Activated gamma-delta T cell treated with Interleukin-2 at 50 U/mL for 16 hours (primary cell): ENCODE measurements around the gene FAM174C.
A peak's percentile ranks its signal among the peaks of the same experiment; 100 is the strongest.

Experiments used
- DNase-seq: peaks from one replicate; pipeline ENCODE4 v3.0.0-alpha.2; 2020

Gene FAM174C

DNA sequence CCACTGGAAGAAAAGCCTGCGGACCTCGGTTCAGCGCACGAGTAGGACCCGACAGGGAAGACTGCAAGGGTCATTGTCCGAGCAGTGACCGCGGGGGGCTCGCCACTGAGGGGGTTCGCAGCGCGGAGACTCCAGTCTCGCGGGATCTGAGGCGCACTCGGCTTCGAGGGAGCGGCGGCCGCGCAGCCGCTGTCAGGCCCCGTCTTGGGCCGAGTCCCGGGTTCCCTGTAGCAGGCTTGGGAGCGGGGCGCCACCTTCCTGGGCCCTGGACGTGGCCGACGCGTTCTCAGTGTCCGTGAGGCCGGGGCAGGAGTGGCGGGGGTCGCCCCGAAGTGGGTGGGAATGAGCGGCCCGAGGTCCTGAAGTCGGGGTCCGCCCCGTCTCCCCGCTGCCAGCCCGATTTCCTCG, 474 bp upstream of the FAM174C start:
- no peak for DNase-seq

DNA sequence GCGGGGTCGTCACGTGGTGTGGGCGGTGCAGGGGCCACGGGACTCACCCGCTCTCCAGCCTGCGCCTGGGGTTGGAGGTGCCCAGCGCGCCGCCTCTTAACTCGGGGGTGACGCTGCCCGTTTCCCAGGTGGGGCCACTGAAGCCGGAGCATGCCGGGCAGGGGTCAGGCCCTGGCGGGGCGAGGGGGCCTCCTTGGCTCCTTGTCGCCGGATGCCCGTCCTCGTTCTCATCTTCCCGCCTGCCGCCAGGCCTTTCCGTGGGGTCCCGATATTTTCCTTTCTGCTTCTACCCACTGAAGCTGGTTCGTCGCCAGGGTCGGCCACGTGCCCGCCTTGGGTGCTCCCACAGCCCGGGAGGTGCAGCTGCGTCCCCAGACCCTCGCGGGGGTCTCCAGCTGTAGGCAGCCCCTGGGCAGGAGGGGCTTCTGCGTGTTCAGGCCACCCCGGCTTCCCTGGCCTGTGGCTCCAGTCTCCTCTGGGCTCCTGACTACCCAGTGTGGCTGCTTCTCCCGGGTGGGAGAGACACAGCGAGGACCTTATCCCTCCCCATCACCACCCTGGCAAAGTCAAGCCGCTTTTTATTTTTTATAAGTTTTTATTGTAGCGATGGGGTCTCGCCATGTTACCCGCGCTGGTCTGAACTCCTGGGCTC, 772 bp downstream of the FAM174C start:
- no peak for DNase-seq

DNA sequence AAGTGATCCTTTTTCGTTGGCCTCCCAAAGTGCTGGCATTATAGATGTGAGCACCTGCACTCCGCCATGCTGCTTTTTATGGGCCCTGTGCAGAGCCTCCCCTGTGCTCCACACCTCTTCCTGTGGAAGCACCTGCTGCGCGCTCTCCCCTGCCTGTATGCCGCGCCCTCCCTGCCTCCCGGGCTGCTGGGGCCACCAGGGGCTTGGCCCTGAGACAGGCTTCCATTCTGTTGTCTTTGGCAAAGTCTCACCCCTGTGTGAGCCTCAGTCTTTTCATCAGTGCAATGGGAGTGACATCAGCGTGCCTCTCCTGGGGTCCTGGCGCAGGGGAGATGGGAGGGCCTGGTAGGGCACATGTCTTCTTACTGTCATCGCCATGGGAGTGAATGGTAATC, 1.3 kb downstream of the FAM174C start:
- DNase-seq: no peak

DNA sequence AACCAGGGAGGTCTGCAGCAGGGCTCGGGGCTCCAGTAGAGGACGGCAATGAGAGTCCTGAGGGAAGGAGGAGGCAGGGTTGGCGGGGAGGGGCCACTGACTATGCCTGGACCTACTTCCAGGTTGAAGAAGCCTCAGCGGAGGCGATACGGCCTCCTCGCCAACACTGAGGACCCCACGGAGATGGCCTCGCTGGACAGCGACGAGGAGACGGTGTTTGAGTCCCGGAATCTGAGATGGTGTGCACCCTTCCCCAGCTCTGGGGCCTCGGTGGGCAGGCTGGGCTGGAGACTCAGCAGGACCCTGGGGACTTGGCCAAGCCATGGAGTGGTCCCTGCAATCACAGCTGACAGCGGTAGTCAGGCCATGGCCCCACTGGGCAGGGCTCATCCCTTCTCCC, 1.7 kb downstream of the FAM174C start:
- DNase-seq: no peak

- DNase-seq: no peak
These were observed 2.7 kb downstream of the FAM174C start for GRCh38 chr19:1278074-1278473.

- DNase-seq: no peak
These were observed 3.7 kb downstream of the FAM174C start for GRCh38 chr19:1278713-1279660.

GRCh38 chr19:1279782-1280341, 4.5 kb downstream of the FAM174C start:
- DNase-seq: peak; percentile 76

GRCh38 chr19:1280636-1281568, 5.6 kb downstream of the FAM174C start:
- no peak for DNase-seq

GRCh38 chr19:1281569-1282287, 6.4 kb downstream of the FAM174C start:
- no peak for DNase-seq

DNA sequence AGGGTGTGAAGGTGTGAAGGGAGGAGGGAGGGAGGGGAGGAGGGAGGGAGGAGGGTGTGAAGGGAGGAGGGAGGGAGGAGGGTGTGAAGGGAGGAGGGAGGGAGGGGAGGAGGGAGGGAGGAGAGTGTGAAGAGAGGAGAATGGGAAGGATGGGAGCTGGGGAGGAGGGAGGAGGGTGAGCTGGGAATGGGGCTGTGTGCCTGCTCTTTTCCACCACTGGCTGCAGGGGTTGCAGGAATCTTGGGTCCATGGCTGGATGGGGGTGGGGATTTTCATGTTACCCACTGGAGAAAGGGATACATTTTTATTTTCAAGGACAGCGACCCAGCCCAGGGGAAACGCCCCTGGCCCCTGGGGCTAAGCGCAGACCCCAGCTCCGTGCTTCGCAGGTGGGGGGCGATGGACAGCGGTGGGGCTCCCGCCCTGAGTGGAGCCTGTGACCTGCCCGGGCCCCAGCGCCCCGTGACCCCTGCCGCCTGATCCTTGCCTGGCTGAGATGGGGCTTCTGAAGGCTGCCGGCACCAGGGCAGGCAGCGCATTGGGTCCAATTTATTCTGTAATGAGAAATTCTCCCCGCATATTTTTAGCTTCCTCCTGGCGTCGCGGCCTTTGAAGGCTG, 7.4 kb downstream of the FAM174C start:
- no peak for DNase-seq

GRCh38 chr19:1283207-1283916, 8.0 kb downstream of the FAM174C start:
- no peak for DNase-seq

DNA sequence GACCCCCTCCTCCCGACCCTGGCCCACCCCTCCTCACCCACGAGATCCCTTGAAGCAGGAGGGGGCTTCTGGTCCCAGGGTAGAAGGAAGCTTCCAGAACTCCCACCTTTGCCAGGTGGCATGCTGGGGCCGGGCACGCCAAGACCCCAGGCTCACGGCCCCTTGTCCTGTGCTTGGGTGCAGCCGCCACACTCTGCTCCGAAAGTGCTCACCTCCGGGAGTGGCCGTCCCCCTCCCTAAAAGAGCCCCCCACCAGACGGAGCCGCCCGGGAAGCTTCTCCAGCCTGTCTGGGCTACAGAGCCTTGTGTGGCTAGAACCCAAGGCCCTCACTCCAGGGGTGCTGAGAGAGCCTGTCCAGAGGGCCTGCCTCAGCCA, 8.6 kb downstream of the FAM174C start:
- no peak for DNase-seq

DNA sequence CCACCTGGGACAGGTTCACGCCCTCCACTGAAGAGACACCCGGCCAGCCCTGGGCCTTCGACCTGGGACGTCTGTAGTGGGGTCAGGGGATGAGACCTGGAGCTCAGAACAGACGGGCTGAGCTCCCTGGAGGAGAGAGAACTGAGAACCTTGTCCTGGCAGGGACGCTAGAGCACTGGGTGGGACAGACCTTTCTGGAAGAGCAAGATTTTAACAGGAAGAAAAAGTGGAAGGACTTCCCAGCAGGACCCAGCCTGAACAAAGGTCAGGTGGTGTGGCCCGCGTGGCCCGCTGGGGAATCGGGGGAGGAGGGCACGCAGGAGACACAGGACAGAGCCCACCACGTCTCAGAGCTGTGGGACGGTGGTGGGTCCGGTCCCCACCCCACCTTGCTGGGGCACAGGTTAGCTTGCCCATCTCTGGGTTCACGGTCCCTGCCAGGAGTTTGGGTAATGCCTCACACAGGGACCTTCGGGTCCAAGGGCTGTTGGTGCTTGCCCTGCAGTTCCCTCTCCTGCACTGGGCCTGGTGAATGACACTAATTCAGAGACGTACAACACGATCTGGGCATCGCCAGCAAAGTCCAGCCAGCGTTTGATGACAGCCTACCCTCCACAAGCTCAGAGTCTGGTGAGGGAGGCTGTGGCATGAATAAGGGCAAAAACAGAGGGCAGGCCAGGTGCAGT, 9.1 kb downstream of the FAM174C start:
- DNase-seq: no peak

DNA sequence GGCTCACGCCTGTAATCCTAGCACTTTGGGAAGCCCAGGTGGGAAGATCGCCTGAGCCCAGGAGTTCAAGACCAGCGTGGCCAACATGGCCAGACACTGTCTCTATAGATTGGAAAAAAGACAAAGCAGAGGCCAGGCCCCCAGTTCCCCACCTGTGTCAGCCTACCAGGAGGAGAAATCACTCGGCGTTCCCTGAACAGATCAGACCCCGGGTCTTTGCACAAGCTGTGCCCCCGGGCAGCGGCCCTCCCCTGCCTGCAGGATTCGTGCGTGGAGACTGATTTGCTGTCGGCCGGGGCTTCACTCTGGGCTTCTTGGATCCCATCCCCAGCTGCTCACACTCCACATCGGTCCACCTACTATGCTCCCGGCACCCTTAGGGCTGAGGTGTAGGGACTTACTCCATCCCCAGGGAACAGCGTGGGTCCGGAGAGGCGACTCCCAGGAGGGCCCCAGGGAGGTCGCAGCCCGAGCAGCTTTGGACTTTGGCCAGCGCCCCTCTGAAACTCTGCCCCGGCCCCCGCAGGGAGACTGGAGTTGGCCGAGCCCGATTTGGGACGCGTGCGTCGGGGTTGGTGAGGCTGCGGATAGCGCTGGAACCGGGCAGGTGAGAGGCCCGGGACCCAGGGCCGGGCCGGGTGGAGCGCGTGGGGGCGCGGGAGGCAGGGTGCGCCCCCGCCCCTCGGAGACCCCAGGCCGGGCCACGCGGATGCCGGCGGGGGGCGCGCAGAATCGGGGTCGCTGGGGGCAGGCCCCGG, 9.8 kb downstream of the FAM174C start:
- DNase-seq: no peak

- DNase-seq: no peak
These were observed 10.5 kb downstream of the FAM174C start, which contains the start of gene EFNA2 for GRCh38 chr19:1285737-1286360. EFNA2 (plus strand) TSS chr19:1285873; CDS start chr19:1286169, 296 bp downstream.

DNA sequence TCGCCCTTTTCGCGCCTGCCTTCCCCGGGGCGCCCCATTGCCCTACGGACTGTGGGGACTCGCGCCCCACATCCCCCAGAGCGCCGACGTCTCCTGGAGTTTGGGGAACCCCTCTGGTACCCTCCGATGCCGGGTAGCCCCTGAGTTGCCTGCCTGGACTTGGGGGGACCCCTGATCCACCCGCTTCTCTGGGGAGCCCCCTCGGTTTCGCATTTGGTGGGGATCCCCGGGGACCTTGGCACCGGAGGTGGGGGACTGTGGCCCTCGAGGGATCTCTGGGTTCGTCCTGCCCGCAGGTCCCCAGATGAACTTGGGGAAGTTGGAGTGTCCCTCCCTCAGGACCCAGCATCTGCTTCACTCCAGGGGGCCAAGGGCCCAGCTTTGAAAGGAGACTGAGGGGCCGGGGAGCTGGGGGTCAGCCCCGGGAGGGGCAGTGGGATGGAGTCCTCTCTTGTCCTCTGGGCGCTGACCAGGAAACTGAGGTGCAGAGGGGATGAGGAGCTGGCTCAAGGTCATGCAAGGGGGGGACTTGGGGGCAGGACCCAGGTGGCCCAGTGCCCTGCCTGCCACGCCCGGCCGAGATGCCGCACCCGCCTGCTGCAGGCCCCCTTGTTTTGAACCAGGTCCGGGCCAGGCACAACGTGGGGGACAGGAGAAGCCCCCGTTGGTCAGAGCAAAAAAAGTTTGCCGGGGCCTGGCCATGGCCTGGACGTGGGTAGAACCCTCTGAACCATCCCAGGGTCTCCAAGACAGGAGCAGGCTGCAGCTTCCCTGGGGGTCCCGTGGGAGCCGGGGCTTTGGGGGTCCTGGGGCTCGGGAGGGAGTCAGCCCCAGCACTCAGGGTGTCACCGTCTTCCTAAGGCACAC, 11.4 kb downstream of the FAM174C start:
- no peak for DNase-seq

DNA sequence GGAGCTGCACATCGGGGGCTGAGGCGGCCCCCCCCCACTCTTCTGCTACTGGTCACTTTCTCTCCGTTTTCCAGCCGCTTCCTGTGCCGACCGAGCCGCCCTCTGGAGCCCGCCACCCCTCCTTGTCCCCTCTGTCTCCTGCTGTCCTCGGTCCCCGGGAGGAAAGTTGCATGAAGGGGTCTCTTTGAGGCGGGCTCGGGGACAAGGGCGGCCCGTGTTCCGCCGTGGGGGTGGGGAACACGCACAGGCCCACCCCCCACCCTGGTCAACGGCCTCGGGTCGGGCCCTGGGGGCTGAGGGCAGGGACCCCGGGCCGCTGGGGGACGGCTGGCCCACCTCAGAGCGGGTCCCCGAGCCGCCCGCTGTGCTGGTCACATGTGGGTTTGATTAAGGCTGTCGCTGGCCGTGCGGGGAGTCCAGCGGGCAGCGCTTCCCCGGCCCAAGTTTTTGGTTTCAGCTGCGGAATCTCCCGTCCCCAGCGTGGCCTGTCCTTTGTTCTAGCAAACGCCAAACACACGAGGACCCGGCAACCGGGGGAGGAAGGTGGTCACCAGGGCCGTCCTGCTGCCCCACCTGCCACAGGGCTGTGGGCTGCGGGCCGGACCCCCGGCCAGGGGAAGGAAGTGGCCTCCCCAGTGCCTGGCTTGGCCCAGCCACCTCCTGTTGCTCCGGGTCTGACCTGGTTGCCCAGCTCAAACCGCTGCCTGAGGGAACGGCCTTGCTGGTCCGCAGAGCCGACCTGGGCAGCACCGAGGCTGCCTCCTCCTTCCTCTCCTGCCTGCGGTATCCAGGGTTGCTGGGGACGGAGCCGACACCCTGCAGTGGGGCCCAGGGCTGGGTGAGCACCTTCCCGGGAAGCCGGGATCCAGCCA, 12.3 kb downstream of the FAM174C start:
- DNase-seq: no peak
